Mesothelial cell of epicardium (in vitro differentiated cells): ENCODE measurements around the gene FIBCD1. TPM values are rescaled to one million over a fixed set of nuclear protein-coding genes. Genes with fewer than 3 reads are reported as not detected.

Source experiments
- DNase-seq, 2 experiments: peaks; one replicate each; pipeline ENCODE4 v3.0.0; 2021; ENCODE audit warnings: low spot score in 2 of 2; ENCODE audit not compliant: unreplicated experiment in 2 of 2
- H3K27ac Mint-ChIP-seq: 2 replicates; pipeline ENCODE4 v1.8.0; 2021; ENCODE audit warnings: mixed read lengths
- H3K27me3 Mint-ChIP-seq: 2 replicates; pipeline ENCODE4 v1.8.0; 2021; ENCODE audit warnings: low read depth, mixed read lengths
- H3K36me3 Mint-ChIP-seq: 2 replicates; pipeline ENCODE4 v1.8.0; 2021; ENCODE audit warnings: mixed read lengths
- H3K4me1 Mint-ChIP-seq: 2 replicates; pipeline ENCODE4 v1.8.0; 2021; ENCODE audit warnings: mixed read lengths
- H3K4me3 Mint-ChIP-seq: 2 replicates; pipeline ENCODE4 v1.8.0; 2021; ENCODE audit warnings: mild to moderate bottlenecking, moderate library complexity, mixed read lengths
- H3K9me3 Mint-ChIP-seq: 2 replicates; pipeline ENCODE4 v1.8.0; 2021; ENCODE audit warnings: mixed read lengths
- CTCF ChIP-seq: fragments of 200-600 bp; sonication (generic); IDR thresholded peaks from one replicate; pipeline ENCODE4 v1.5.0; 2021; ENCODE audit warnings: antibody characterized with exemption; ENCODE audit not compliant: unreplicated experiment
- total RNA-seq: library from RNA; stranded (reverse); gene quantifications from 3 replicates; pipeline ENCODE4 v1.2.1, GENCODE V29; 2021

Gene FIBCD1
- total RNA-seq, 1 donor from 2014 or later: 2.2 TPM

GRCh38 chr9:130878295-130878694 is 60.8 kb downstream of the FIBCD1 start:
- Mint-ChIP-seq H3K4me3 (no peak overlapping the region), H3K9me3 (no peaks in the 10 kb centered on the region), H3K36me3 (peaks cover 52% of the 10 kb centered on the region)

GRCh38 chr9:130877300-130877699 is 61.7 kb downstream of the FIBCD1 start:
- no peaks in the 10 kb centered on the region for H3K27me3 Mint-ChIP-seq
- no peaks in the 10 kb centered on the region for H3K9me3 Mint-ChIP-seq
- H3K27ac Mint-ChIP-seq: no peak overlapping the region
- H3K4me3 Mint-ChIP-seq: no peak overlapping the region
- TF ChIP-seq CTCF: no peak
- DNase-seq: no peak
- H3K4me1 Mint-ChIP-seq: no peaks in the 10 kb centered on the region
- H3K36me3 Mint-ChIP-seq: peaks cover 58% of the 10 kb centered on the region

More at GRCh38 chr9:130878295-130878694, 60.8 kb downstream of the FIBCD1 start:
- H3K27me3 Mint-ChIP-seq: no peaks in the 10 kb centered on the region
- DNase-seq: no peak
- H3K27ac Mint-ChIP-seq: no peak overlapping the region
- no peak for TF ChIP-seq CTCF
- no peaks in the 10 kb centered on the region for H3K4me1 Mint-ChIP-seq

- H3K4me3 Mint-ChIP-seq: no peak overlapping the region
- DNase-seq: no peak
- TF ChIP-seq CTCF: no peak
- H3K27ac Mint-ChIP-seq: no peak overlapping the region
- H3K9me3 Mint-ChIP-seq: no peaks in the 10 kb centered on the region
- peaks cover 2% of the 10 kb centered on the region for H3K4me1 Mint-ChIP-seq
- peaks cover 49% of the 10 kb centered on the region for H3K36me3 Mint-ChIP-seq
- H3K27me3 Mint-ChIP-seq: no peaks in the 10 kb centered on the region
These were observed 64.3 kb downstream of the FIBCD1 start for GRCh38 chr9:130874783-130875182.

GRCh38 chr9:130873966-130874365 is 65.1 kb downstream of the FIBCD1 start:
- Mint-ChIP-seq H3K27ac (no peak overlapping the region), H3K4me1 (peaks cover 7% of the 10 kb centered on the region), H3K27me3 (no peaks in the 10 kb centered on the region), H3K36me3 (peaks cover 44% of the 10 kb centered on the region), H3K4me3 (no peak overlapping the region), H3K9me3 (no peaks in the 10 kb centered on the region)
- TF ChIP-seq CTCF: no peak
- DNase-seq: no peak

- no peak for TF ChIP-seq CTCF
- no peak for DNase-seq
- Mint-ChIP-seq H3K4me1 (peaks cover 14% of the 10 kb centered on the region), H3K27me3 (no peaks in the 10 kb centered on the region), H3K36me3 (peaks cover 46% of the 10 kb centered on the region), H3K27ac (no peak overlapping the region), H3K9me3 (no peaks in the 10 kb centered on the region), H3K4me3 (no peak overlapping the region)
These were observed 66.0 kb downstream of the FIBCD1 start for GRCh38 chr9:130872912-130873503.

GRCh38 chr9:130872508-130872907 is 66.5 kb downstream of the FIBCD1 start:
- H3K27ac Mint-ChIP-seq: no peak overlapping the region
- DNase-seq: no peak
- H3K27me3 Mint-ChIP-seq: no peaks in the 10 kb centered on the region
- H3K9me3 Mint-ChIP-seq: no peaks in the 10 kb centered on the region
- H3K4me3 Mint-ChIP-seq: no peak overlapping the region
- TF ChIP-seq CTCF: no peak
- peaks cover 14% of the 10 kb centered on the region for H3K4me1 Mint-ChIP-seq
- H3K36me3 Mint-ChIP-seq: peaks cover 46% of the 10 kb centered on the region
